ENCODE results near the gene RABGAP1L. TPM values are rescaled to one million over a fixed set of nuclear protein-coding genes. Genes with fewer than 3 reads are reported as not detected.

Gene RABGAP1L
- total RNA-seq, 4 donors from 2014 or later: 42.4 to 74.5 (median 49.1) TPM

DNA sequence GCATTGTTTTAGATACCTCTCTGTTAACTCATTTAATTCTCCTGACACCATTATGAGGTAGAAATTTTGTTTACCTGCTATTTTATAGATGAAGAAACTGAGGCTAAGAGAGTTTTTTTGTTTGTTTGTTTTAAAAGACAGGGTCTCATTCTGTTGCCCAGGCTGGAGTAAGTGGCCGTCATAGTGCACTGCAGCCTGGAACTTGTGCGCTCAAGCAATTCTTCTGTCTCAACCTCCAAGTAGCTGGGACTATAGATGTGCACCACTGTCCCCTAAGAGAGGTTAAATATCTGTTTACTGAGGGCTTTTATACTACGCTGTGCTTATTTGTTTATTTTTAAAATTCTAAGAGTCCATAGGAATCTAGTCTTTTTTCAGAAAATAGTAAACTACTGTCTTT is 796.8 kb downstream of the RABGAP1L start:
- DNase-seq (ENCODE audit: low spot score in 2 of 2): no peak
- 72 to 76% methylated on average over 3 of the region's 3 CpGs for WGBS, 2 donors
- Histone ChIP-seq H3K4me1 (peaks cover 0 to 20% (median 0%) of the 10 kb centered on the region in 4 donors), H3K4me3 (no peak overlapping the region), H3K27ac (no peak overlapping the region), H3K9me3 (no peaks in the 10 kb centered on the region), H3K36me3 (no peaks in the 10 kb centered on the region), H3K27me3 (no peaks in the 10 kb centered on the region)
- TF ChIP-seq, protein P1, sequence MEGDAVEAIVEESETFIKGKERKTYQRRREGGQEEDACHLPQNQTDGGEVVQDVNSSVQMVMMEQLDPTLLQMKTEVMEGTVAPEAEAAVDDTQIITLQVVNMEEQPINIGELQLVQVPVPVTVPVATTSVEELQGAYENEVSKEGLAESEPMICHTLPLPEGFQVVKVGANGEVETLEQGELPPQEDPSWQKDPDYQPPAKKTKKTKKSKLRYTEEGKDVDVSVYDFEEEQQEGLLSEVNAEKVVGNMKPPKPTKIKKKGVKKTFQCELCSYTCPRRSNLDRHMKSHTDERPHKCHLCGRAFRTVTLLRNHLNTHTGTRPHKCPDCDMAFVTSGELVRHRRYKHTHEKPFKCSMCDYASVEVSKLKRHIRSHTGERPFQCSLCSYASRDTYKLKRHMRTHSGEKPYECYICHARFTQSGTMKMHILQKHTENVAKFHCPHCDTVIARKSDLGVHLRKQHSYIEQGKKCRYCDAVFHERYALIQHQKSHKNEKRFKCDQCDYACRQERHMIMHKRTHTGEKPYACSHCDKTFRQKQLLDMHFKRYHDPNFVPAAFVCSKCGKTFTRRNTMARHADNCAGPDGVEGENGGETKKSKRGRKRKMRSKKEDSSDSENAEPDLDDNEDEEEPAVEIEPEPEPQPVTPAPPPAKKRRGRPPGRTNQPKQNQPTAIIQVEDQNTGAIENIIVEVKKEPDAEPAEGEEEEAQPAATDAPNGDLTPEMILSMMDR (IDR thresholded peaks at IDR 0.05): no peak
- TF ChIP-seq EP300 (IDR thresholded peaks at IDR 0.05): no peak
- TF ChIP-seq POLR2A (IDR thresholded peaks at IDR 0.05): no peak

DNA sequence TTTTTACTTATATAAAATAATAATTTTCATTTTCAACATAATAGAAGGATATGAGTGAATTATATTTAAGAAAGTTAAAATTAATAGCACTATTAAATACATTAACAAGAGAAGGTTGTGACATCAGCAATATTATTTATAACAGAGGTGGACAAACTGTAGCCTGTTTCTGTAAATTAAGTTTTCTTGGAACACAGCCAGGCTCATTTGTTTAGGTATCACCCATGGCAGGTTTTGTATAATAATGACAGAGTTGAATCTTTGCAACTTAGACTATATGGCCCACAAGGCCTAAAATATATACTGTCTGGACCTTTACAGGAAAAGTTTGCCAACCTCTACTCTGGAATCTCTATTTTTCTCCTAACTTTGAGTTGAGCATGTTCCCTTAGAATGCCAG is 797.7 kb downstream of the RABGAP1L start:
- H3K4me1 ChIP-seq: peaks cover 0 to 20% (median 0%) of the 10 kb centered on the region in 4 donors
- no peak overlapping the region for H3K4me3 ChIP-seq
- no peak overlapping the region for H3K27ac ChIP-seq
- no peak for DNase-seq (ENCODE audit: low spot score in 2 of 2)
- no peaks in the 10 kb centered on the region for H3K36me3 ChIP-seq
- TF ChIP-seq POLR2A (IDR thresholded peaks at IDR 0.05) (no peak), EP300 (IDR thresholded peaks at IDR 0.05) (no peak)
- TF ChIP-seq, protein P1 (IDR thresholded peaks at IDR 0.05): no peak
- H3K9me3 ChIP-seq: no peaks in the 10 kb centered on the region
- H3K27me3 ChIP-seq: no peaks in the 10 kb centered on the region

DNA sequence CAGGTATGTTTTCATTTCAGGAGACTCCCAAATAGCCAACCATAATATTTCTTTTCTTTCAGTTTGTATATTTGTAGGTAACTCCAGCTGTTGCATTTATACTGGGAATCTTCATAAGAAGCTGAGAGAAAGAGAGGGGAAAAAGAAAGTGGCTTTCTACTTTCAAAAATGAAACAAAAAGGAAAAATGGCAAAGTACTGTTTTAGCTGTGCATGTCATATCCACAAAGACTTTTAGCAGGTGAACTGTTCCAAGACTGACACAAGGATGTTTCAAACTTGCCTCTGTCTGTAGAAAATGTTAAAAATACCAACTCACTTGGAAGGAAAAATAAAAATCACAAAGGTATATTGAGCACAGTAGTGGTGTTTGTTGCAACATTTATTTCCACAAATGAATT is 798.5 kb downstream of the RABGAP1L start:
- no peaks in the 10 kb centered on the region for H3K9me3 ChIP-seq
- no peak overlapping the region for H3K27ac ChIP-seq
- no peaks in the 10 kb centered on the region for H3K27me3 ChIP-seq
- H3K36me3 ChIP-seq: no peaks in the 10 kb centered on the region
- H3K4me3 ChIP-seq: no peak overlapping the region
- TF ChIP-seq POLR2A (IDR thresholded peaks at IDR 0.05) (no peak), EP300 (IDR thresholded peaks at IDR 0.05) (no peak)
- TF ChIP-seq, protein P1 (IDR thresholded peaks at IDR 0.05): no peak
- peaks cover 0 to 22% (median 0%) of the 10 kb centered on the region in 4 donors for H3K4me1 ChIP-seq
- DNase-seq (ENCODE audit: low spot score in 2 of 2): no peak

DNA sequence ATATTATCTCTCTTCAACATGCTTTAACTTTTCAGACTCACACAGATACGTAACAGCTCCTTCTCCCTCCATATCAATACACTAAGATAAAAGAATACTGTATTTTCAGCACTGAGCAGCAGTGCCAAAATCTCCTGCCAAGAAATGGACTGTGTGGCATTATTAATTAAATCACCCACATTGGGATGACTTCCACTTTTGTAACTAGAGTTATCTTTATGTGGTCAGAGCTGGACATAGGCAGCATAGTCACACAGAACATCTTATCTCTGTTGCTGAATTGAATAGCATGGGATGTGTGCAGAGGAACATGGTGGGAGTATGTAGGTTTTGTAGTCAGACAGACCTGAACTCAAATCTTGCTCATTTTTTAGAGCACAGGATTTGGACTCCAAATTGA is 799.1 kb downstream of the RABGAP1L start:
- peaks cover 0 to 25% (median 0%) of the 10 kb centered on the region in 4 donors for H3K4me1 ChIP-seq
- TF ChIP-seq, protein P1 (IDR thresholded peaks at IDR 0.05): no peak
- TF ChIP-seq EP300 (IDR thresholded peaks at IDR 0.05) (no peak), POLR2A (IDR thresholded peaks at IDR 0.05) (no peak)
- no peaks in the 10 kb centered on the region for H3K27me3 ChIP-seq
- no peak overlapping the region for H3K27ac ChIP-seq
- H3K4me3 ChIP-seq: no peak overlapping the region
- no peaks in the 10 kb centered on the region for H3K9me3 ChIP-seq
- WGBS, 2 donors: 56 to 63% methylated on average over 1 of the region's 1 CpG
- H3K36me3 ChIP-seq: no peaks in the 10 kb centered on the region
- DNase-seq (ENCODE audit: low spot score in 2 of 2): no peak

DNA sequence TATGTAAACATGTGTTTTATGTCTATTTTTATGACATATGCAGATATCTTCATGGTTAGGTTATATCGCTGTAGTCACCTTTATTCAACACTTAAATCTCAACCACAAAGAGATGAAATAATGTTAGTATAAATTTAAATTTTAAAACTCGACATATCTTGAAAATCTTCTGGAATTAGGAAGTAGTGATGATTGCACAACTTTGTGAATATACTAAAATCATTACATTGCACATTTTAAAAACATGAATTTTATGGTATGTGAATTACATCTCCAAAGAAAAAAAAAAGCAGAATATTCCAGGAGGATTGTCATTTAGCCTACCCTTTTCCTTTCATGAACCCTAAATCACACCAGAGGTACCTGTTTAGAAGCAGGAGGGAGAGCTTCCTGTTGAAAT is 801.0 kb downstream of the RABGAP1L start:
- no peak overlapping the region for H3K27ac ChIP-seq
- H3K27me3 ChIP-seq: no peaks in the 10 kb centered on the region
- peaks cover 0 to 26% (median 13%) of the 10 kb centered on the region in 4 donors for H3K4me1 ChIP-seq
- DNase-seq (ENCODE audit: low spot score in 2 of 2): no peak
- WGBS, 2 donors: 92 to 93% methylated on average over 2 of the region's 2 CpGs
- H3K36me3 ChIP-seq: no peaks in the 10 kb centered on the region
- H3K9me3 ChIP-seq: no peaks in the 10 kb centered on the region
- TF ChIP-seq POLR2A (IDR thresholded peaks at IDR 0.05): no peak
- no peak for TF ChIP-seq EP300 (IDR thresholded peaks at IDR 0.05)
- TF ChIP-seq, protein P1 (IDR thresholded peaks at IDR 0.05): no peak
- H3K4me3 ChIP-seq: no peak overlapping the region
